ENCODE results near the gene STXBP3. TPM values are rescaled to one million over a fixed set of nuclear protein-coding genes. Genes with fewer than 3 reads are reported as not detected.

The STXBP3 gene
- total RNA-seq, 4 donors from 2014 or later = 18.4 to 39.4 (median 24.3) TPM

DNA sequence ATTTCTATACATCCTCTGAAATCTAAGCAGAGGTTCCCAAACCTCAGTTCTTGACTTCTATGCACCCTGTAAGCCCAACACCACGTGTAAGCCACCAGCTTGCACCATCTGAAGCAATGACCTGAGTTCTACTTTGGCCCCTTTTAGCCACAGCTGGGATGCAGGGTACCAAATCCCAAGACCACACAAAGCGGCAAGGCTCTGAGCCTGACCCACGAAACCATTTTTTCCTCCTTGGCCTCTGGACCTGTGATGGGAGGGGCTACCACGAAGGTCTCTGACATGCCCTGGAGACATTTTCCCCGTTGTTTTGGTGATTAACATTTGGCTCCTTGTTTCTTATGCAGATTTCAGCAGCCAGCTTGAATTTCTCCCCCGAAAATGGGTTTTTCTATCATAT is 38.8 kb downstream of the STXBP3 start:
- no peak for DNase-seq
- intact Hi-C loops (cut with DNase I; ENCODE audit: low total_unique reads) = no loop called here

DNA sequence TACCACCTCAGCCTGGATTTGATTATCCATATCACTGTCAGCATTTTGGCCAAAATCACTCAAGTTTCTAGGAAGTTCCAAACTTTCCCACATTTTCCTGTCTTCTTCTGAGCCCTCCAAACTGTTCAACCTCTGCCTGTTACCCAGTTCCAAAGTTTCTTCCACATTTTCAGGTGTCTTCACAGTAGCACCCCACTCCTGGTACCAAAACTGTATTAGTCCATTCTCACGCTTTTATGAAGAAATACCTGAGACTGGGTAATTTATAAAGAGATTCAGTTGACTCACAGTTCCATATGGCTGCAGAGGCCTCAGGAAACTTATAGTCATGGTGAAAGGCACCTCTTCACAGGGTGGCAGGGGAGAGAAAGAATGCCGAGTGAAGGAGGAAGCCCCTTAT is 39.4 kb downstream of the STXBP3 start:
- H3K27ac ChIP-seq = no peak overlapping the region
- ATAC-seq (no peak), DNase-seq (no peak)
- no peak overlapping the region for H3K4me3 ChIP-seq
- TF ChIP-seq, protein P1, sequence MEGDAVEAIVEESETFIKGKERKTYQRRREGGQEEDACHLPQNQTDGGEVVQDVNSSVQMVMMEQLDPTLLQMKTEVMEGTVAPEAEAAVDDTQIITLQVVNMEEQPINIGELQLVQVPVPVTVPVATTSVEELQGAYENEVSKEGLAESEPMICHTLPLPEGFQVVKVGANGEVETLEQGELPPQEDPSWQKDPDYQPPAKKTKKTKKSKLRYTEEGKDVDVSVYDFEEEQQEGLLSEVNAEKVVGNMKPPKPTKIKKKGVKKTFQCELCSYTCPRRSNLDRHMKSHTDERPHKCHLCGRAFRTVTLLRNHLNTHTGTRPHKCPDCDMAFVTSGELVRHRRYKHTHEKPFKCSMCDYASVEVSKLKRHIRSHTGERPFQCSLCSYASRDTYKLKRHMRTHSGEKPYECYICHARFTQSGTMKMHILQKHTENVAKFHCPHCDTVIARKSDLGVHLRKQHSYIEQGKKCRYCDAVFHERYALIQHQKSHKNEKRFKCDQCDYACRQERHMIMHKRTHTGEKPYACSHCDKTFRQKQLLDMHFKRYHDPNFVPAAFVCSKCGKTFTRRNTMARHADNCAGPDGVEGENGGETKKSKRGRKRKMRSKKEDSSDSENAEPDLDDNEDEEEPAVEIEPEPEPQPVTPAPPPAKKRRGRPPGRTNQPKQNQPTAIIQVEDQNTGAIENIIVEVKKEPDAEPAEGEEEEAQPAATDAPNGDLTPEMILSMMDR (IDR thresholded peaks at IDR 0.05 in 4 of 5, conservative IDR thresholded peaks at IDR 0.05 in 1 of 5) = no peak
- intact Hi-C loops (cut with DNase I; ENCODE audit: low total_unique reads) = no loop called here
- H3K36me3 ChIP-seq = peaks cover 2 to 60% of the 10 kb centered on the region in 2 donors
- H3K4me1 ChIP-seq = no peaks in the 10 kb centered on the region
- no peaks in the 10 kb centered on the region for H3K27me3 ChIP-seq
- H3K9me3 ChIP-seq = peaks cover 0 to 6% (median 0%) of the 10 kb centered on the region in 3 donors
- in situ Hi-C loops (cut with MboI; ENCODE audit: low sequenced_read_pairs in 4 of 4) = no loop called here

More for the DNA sequence above, 38.8 kb downstream of the STXBP3 start:
- no peak overlapping the region for H3K4me3 ChIP-seq
- no peak overlapping the region for H3K27ac ChIP-seq
- no peak for TF ChIP-seq POLR2A (IDR thresholded peaks at IDR 0.05)
- TF ChIP-seq, protein P1 (IDR thresholded peaks at IDR 0.05 in 4 of 5, conservative IDR thresholded peaks at IDR 0.05 in 1 of 5) = no peak
- no peaks in the 10 kb centered on the region for H3K27me3 ChIP-seq
- in situ Hi-C loops (cut with MboI; ENCODE audit: low sequenced_read_pairs in 4 of 4) = no loop called here
- no peak for ATAC-seq
- peaks cover 0 to 61% of the 10 kb centered on the region in 2 donors for H3K36me3 ChIP-seq
- H3K4me1 ChIP-seq = no peaks in the 10 kb centered on the region
- H3K9me3 ChIP-seq = peaks cover 0 to 6% (median 0%) of the 10 kb centered on the region in 3 donors

DNA sequence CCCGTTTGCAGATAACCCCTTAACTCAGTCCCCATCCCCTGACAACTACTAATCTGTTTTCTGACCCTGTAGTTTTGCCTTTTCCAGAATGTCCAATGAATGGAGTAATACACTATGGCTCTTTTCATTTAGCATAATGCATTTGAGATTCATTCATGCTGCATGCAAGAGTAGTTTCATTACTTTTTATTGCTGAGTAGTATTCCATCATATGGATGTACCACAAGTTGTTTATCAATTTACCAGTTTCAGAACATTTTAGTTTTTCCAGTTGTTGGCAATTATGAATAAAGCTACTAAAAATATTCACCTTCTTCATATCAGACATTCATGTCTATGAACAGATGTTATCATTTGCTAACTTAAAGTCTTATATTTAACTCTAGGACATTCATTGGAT is 45.3 kb downstream of the STXBP3 start:
- TF ChIP-seq, protein P1 (IDR thresholded peaks at IDR 0.05 in 4 of 5, conservative IDR thresholded peaks at IDR 0.05 in 1 of 5) = no peak
- TF ChIP-seq POLR2A (IDR thresholded peaks at IDR 0.05) = no peak
- Histone ChIP-seq H3K4me3 (no peak overlapping the region), H3K27me3 (no peaks in the 10 kb centered on the region), H3K27ac (no peak overlapping the region), H3K36me3 (peaks cover 6 to 37% of the 10 kb centered on the region in 2 donors), H3K9me3 (no peaks in the 10 kb centered on the region), H3K4me1 (no peaks in the 10 kb centered on the region)
- ATAC-seq (no peak), DNase-seq (no peak)
- in situ Hi-C loops (cut with MboI; ENCODE audit: low sequenced_read_pairs in 4 of 4) (no loop called here), intact Hi-C loops (cut with DNase I; ENCODE audit: low total_unique reads) (no loop called here)

DNA sequence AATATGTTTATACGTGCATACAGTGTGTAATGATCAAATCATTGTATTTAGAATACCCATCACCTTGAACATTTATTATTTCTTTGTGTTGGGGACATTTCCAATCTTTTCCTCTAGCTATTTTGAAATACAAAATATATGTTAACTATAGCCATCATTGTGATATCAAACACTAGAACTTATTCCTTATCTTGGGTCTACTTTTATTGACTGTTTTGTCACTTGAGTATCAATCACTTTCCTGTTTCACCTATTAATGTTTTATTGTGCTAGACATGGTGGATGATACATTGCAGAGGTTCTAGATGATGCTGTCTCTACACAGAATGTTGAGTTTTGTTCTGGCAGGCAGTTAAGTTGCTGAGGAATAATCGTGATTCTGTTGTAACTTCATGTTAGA is 45.9 kb downstream of the STXBP3 start:
- no peaks in the 10 kb centered on the region for H3K4me1 ChIP-seq
- no peaks in the 10 kb centered on the region for H3K27me3 ChIP-seq
- in situ Hi-C loops (cut with MboI; ENCODE audit: low sequenced_read_pairs in 4 of 4) (no loop called here), intact Hi-C loops (cut with DNase I; ENCODE audit: low total_unique reads) (no loop called here)
- no peak for DNase-seq
- no peaks in the 10 kb centered on the region for H3K9me3 ChIP-seq
- H3K27ac ChIP-seq = no peak overlapping the region
- H3K36me3 ChIP-seq = peaks cover 8 to 43% of the 10 kb centered on the region in 2 donors
- no peak for ATAC-seq
- H3K4me3 ChIP-seq = no peak overlapping the region
- TF ChIP-seq POLR2A (IDR thresholded peaks at IDR 0.05) = no peak
- TF ChIP-seq, protein P1 (IDR thresholded peaks at IDR 0.05 in 4 of 5, conservative IDR thresholded peaks at IDR 0.05 in 1 of 5) = no peak

DNA sequence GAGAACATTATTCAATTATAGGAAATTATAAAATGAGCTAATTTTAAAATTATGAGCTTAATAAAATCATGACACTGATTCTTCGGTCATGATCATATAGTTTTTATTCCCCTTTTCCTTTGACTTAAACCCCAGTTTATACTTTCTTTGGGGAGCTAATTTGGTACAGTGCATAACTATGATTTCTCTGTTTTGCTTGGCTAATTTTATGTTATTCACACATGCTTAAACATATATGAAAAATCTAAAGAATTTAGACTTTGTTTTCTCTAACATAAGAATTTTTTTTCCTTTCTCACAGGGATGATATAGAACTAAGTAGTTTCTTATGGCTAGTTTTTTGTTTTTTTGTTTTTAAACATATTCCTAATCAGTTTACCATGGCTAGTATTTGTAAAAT is 52.5 kb downstream of the STXBP3 start:
- ATAC-seq = no peak
- Histone ChIP-seq H3K9me3 (no peaks in the 10 kb centered on the region), H3K4me3 (no peak overlapping the region), H3K27ac (no peak overlapping the region), H3K36me3 (peaks cover 6 to 67% of the 10 kb centered on the region in 2 donors), H3K4me1 (no peaks in the 10 kb centered on the region), H3K27me3 (no peaks in the 10 kb centered on the region)
- in situ Hi-C loops (cut with MboI; ENCODE audit: low sequenced_read_pairs in 4 of 4) (no loop called here), intact Hi-C loops (cut with DNase I; ENCODE audit: low total_unique reads) (no loop called here)
- TF ChIP-seq, protein P1 (IDR thresholded peaks at IDR 0.05 in 4 of 5, conservative IDR thresholded peaks at IDR 0.05 in 1 of 5) = no peak
- TF ChIP-seq POLR2A (IDR thresholded peaks at IDR 0.05) = no peak
- DNase-seq = no peak
